IMR-90 (cell line): ENCODE measurements around the gene ISG20L2. TPM values are rescaled to one million over a fixed set of nuclear protein-coding genes. Genes with fewer than 3 reads are reported as not detected.

Experiments used
- ATAC-seq: fragments of 200-7000 bp; cut with Tn5 transposase; 2 replicates; pipeline ENCODE4 v1.9.1; 2020; ENCODE audit warnings: low read depth, mild to moderate bottlenecking, moderate library complexity
- BruUV-seq: library from RNA; stranded (reverse); fragments of 400-500 nt; replicated peaks from 2 replicates; lab custom pipeline; 2021; lab: Mats Ljungman, UMichigan
- CTCF ChIA-PET: fragments of 300-600 bp; formaldehyde crosslinking; extraction: SDS; loops from one replicate; lab custom pipeline; 2021; ENCODE audit warnings: antibody characterized with exemption; lab: Yijun Ruan, JAX
- POLR2A ChIA-PET: fragments of 300-600 bp; sonication (Branson Sonifier 250); formaldehyde crosslinking; loops from one replicate; lab custom pipeline; 2022; ENCODE audit warnings: antibody characterized with exemption; ENCODE audit not compliant: unreplicated experiment; lab: Charles Lee
- DNase-seq: peaks from one replicate; pipeline ENCODE4 v3.0.0; 2013
- H2AFZ ChIP-seq: replicated peaks from 2 replicates; pipeline ENCODE3; 2013; ENCODE audit warnings: low read length, mild to moderate bottlenecking; ENCODE audit not compliant: poor library complexity
- H2AK5ac ChIP-seq: 2 replicates; pipeline ENCODE4 v1.6.1; 2013; ENCODE audit warnings: low read depth, low read length, inconsistent platforms
- H2AK9ac ChIP-seq: replicated peaks from 2 replicates; pipeline ENCODE3; 2013; ENCODE audit warnings: mild to moderate bottlenecking, low read depth, low read length, moderate library complexity; ENCODE audit not compliant: poor library complexity
- H2BK120ac ChIP-seq: 2 replicates; pipeline ENCODE4 v1.6.1; 2013; ENCODE audit warnings: low read depth, low read length, inconsistent platforms
- H2BK15ac ChIP-seq: 3 replicates; pipeline ENCODE4 v1.6.1; 2013; ENCODE audit warnings: low read depth, low read length, inconsistent platforms
- H2BK20ac ChIP-seq: 2 replicates; pipeline ENCODE4 v1.6.1; 2013; ENCODE audit warnings: low read depth, mild to moderate bottlenecking, inconsistent platforms, low read length, moderate library complexity
- H2BK5ac ChIP-seq: 2 replicates; pipeline ENCODE4 v1.6.1; 2013; ENCODE audit warnings: mild to moderate bottlenecking, low read depth, low read length, inconsistent platforms; ENCODE audit not compliant: poor library complexity, severe bottlenecking
- H3K14ac ChIP-seq: replicated peaks from 2 replicates; pipeline ENCODE4 v1.6.1; 2013; ENCODE audit warnings: low read depth, low read length, inconsistent platforms
- H3K18ac ChIP-seq: 2 replicates; pipeline ENCODE4 v1.6.1; 2013; ENCODE audit warnings: low read depth, low read length, control low read depth
- H3K23ac ChIP-seq: 2 replicates; pipeline ENCODE4 v1.6.1; 2013; ENCODE audit warnings: low read depth, low read length, inconsistent platforms
- H3K27ac ChIP-seq: 2 replicates; pipeline ENCODE4 v1.5.1; 2013; ENCODE audit warnings: mild to moderate bottlenecking, control low read depth, low read length; ENCODE audit not compliant: insufficient read depth
- H3K27me3 ChIP-seq: 2 replicates; pipeline ENCODE4 v1.6.1; 2013; ENCODE audit warnings: low read length; ENCODE audit not compliant: control insufficient read depth, insufficient read depth
- H3K36me3 ChIP-seq: 2 replicates; pipeline ENCODE4 v1.6.1; 2013; ENCODE audit warnings: low read length, mixed read lengths; ENCODE audit not compliant: control insufficient read depth, insufficient read depth
- H3K4ac ChIP-seq: 2 replicates; pipeline ENCODE4 v1.6.1; 2013; ENCODE audit warnings: low read depth, low read length, inconsistent platforms
- H3K4me1 ChIP-seq: 2 replicates; pipeline ENCODE4 v1.6.1; 2013; ENCODE audit warnings: low read length, mixed read lengths; ENCODE audit not compliant: control insufficient read depth, insufficient read depth
- H3K4me2 ChIP-seq: 2 replicates; pipeline ENCODE4 v1.6.1; 2013; ENCODE audit warnings: low read depth, mild to moderate bottlenecking, control low read depth, low read length, moderate library complexity
- H3K4me3 ChIP-seq: 2 replicates; pipeline ENCODE4 v1.5.1; 2013; ENCODE audit warnings: low read depth, mild to moderate bottlenecking, control low read depth, low read length, moderate library complexity; ENCODE audit not compliant: insufficient read depth
- H3K56ac ChIP-seq: 2 replicates; pipeline ENCODE4 v1.6.1; 2013; ENCODE audit warnings: low read length, inconsistent platforms; ENCODE audit not compliant: insufficient read depth; ENCODE audit errors: extremely low read depth
- H3K79me1 ChIP-seq, 2 experiments: 2 replicates each; pipeline ENCODE4 v1.6.1; 2013; ENCODE audit warnings: low read length in 2 of 2, inconsistent platforms in 1 of 2, low read depth in 1 of 2
- H3K9ac ChIP-seq: 2 replicates; pipeline ENCODE4 v1.6.1; 2013; ENCODE audit warnings: low read depth, low read length, control low read depth
- H3K9me1 ChIP-seq: 2 replicates; pipeline ENCODE4 v1.6.1; 2013; ENCODE audit warnings: low read length, inconsistent platforms; ENCODE audit not compliant: insufficient read depth
- H3K9me3 ChIP-seq: 2 replicates; pipeline ENCODE4 v1.6.1; 2013; ENCODE audit warnings: low read length; ENCODE audit not compliant: control insufficient read depth, insufficient read depth
- H4K20me1 ChIP-seq: 2 replicates; pipeline ENCODE4 v1.6.1; 2013; ENCODE audit warnings: low read length, inconsistent platforms; ENCODE audit not compliant: insufficient read depth
- H4K5ac ChIP-seq: 2 replicates; pipeline ENCODE4 v1.6.1; 2013; ENCODE audit warnings: mild to moderate bottlenecking, low read depth, low read length, control low read depth
- H4K8ac ChIP-seq, 2 experiments: 2 replicates each; pipeline ENCODE4 v1.6.1; 2013; ENCODE audit warnings: low read depth in 2 of 2, low read length in 2 of 2, control low read depth in 1 of 2, inconsistent platforms in 1 of 2
- H4K91ac ChIP-seq: 2 replicates; pipeline ENCODE4 v1.6.1; 2013; ENCODE audit warnings: low read depth, low read length, inconsistent platforms; ENCODE audit not compliant: insufficient read depth
- BHLHE40 ChIP-seq: fragments of 150-350 bp; IDR thresholded peaks from 2 replicates; pipeline ENCODE4 v1.6.1; 2016; ENCODE audit warnings: mild to moderate bottlenecking, low read depth, low read length
- FOS ChIP-seq: fragments of 150-350 bp; IDR thresholded peaks from 2 replicates; pipeline ENCODE4 v1.6.1; 2016; ENCODE audit warnings: low read depth, low read length
- MAFK ChIP-seq: IDR thresholded peaks from 2 replicates; pipeline ENCODE4 v1.6.1; 2012; ENCODE audit warnings: low read depth, low read length, improper control_type of control experiment
- MAZ ChIP-seq: IDR thresholded peaks from 2 replicates; pipeline ENCODE4 v1.6.1; 2012; ENCODE audit warnings: low read depth, mild to moderate bottlenecking, low read length, improper control_type of control experiment, moderate library complexity, borderline replicate concordance
- MXI1 ChIP-seq: IDR thresholded peaks from 2 replicates; pipeline ENCODE4 v1.6.1; 2012; ENCODE audit warnings: low read depth, mild to moderate bottlenecking, low read length, moderate library complexity, borderline replicate concordance
- RAD21 ChIP-seq: IDR thresholded peaks from 2 replicates; pipeline ENCODE4 v1.6.1; 2012; ENCODE audit warnings: low read length, improper control_type of control experiment
- RCOR1 ChIP-seq: IDR thresholded peaks from 2 replicates; pipeline ENCODE4 v1.6.1; 2012; ENCODE audit warnings: mild to moderate bottlenecking, low read length, improper control_type of control experiment; ENCODE audit not compliant: insufficient replicate concordance
- RFX5 ChIP-seq: IDR thresholded peaks from 2 replicates; pipeline ENCODE4 v1.8.0; 2012; ENCODE audit warnings: low read depth, mild to moderate bottlenecking, low read length, moderate library complexity
- SMC3 ChIP-seq: fragments of 150-350 bp; IDR thresholded peaks from 2 replicates; pipeline ENCODE4 v1.6.1; 2016; ENCODE audit warnings: low read depth, mild to moderate bottlenecking, antibody characterized with exemption, low read length, moderate library complexity
- WGBS, 2 experiments: methylation state at CpG; one replicate each; pipeline versions ENCODE4 v1.1.5 to v1.1.7; 2013; ENCODE audit warnings: missing lambda C conversion rate in 2 of 2; ENCODE audit not compliant: insufficient read length in 1 of 2; ENCODE audit errors: extremely low coverage in 2 of 2; 5-methylcytosine and 5-hydroxymethylcytosine counted together
- dilution Hi-C: fragments of 300-500 bp; cut with HindIII; formaldehyde crosslinking; loops from one replicate; pipeline ENCODE4 v1.14.3; 2018; ENCODE audit warnings: low sequenced_read_pairs; ENCODE audit not compliant: unreplicated experiment
- in situ Hi-C: fragments of 300-500 bp; cut with MboI; formaldehyde crosslinking; loops from 3 replicates; pipeline ENCODE4 v1.14.3; 2019; ENCODE audit warnings: low sequenced_read_pairs, inconsistent platforms, mixed read lengths
- intact Hi-C: fragments of 100-400 bp; cut with micrococcal nuclease; formaldehyde crosslinking; loops from 2 replicates; pipeline ENCODE4 v1.10.0; 2022
- polyA plus RNA-seq, 3 experiments: library from polyadenylated mRNA; depleted of rRNA; stranded (reverse); fragments of >200 nt; gene quantifications; 2 replicates each; pipeline ENCODE4 v1.2.3, GENCODE V29; 2012; ENCODE audit warnings: low replicate concordance in 1 of 3
- total RNA-seq: library from RNA; depleted of rRNA; stranded (reverse); fragments of >200 nt; gene quantifications from 2 replicates; pipeline ENCODE4 v1.2.3, GENCODE V29; 2012
- TF ChIP-seq, protein P1 (sequence below): conservative IDR thresholded peaks from 2 replicates; pipeline ENCODE4 v1.5.1; 2012; ENCODE audit warnings: mild to moderate bottlenecking, low read depth, low read length, improper control_type of control experiment
- TF ChIP-seq, protein P2 (sequence below): fragments of 150-350 bp; IDR thresholded peaks from 2 replicates; pipeline ENCODE4 v1.6.1; 2017; ENCODE audit warnings: mild to moderate bottlenecking, antibody characterized with exemption, low read length, low read depth
- TF ChIP-seq, protein P3 (sequence below): fragments of 150-350 bp; IDR thresholded peaks from 2 replicates; pipeline ENCODE4 v1.6.1; 2016; ENCODE audit warnings: low read depth, mild to moderate bottlenecking, low read length, moderate library complexity, borderline replicate concordance

ISG20L2 gene
- total and polyA plus RNA-seq, 2 of the 4 experiments (the other 2 are of a cell fraction): 17.0 to 27.3 TPM

DNA sequence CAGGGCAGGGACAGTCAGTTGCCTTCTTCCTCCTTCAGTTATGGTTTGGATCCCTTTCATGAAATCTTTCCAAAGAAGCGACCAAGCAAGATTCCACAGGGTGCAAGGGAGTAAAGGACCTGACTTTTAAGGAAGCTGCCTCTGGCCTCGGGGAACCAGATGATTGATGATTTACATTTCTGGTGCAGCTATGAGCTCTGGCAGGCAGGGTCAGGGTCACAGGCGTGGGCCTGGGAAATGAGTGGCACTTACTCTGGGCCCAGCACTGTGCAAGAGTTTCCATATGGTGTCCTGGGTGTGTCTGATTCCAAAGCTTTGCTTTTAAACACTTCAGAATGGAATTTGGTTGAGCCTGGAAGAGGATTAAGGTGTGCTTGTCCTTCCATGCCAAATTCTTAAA is 15.9 kb downstream of the ISG20L2 start:
- no peak for ATAC-seq
- Histone ChIP-seq H4K5ac (no peak overlapping the region), H3K56ac (no peak overlapping the region), H3K4me1 (peaks cover 22% of the 10 kb centered on the region), H2BK15ac (no peak overlapping the region), H2AK9ac (peak overlapping the region; percentile 85), H3K23ac (no peak overlapping the region), H3K79me1 (0 out of 4 replicates have a peak, but pooled peaks cover 0 to 4% of the 10 kb centered on the region in 2 experiments), H4K20me1 (no peaks in the 10 kb centered on the region), H3K9me3 (no peaks in the 10 kb centered on the region), H3K4me2 (no peak overlapping the region), H3K18ac (no peak overlapping the region), H3K9ac (no peak overlapping the region), H2AK5ac (peak overlapping the region; percentile 29; the same call in 1 of the 2 replicates), H2BK20ac (0 out of 2 replicates have a peak overlapping the region, but pooled peaks have one; percentile 41), H2BK120ac (0 out of 2 replicates have a peak overlapping the region, but pooled peaks have one; percentile 22), H3K9me1 (peaks cover 3% of the 10 kb centered on the region; the same call in 1 of the 2 replicates), H3K27ac (no peak overlapping the region), H3K14ac (no peak overlapping the region), H2AFZ (no peak overlapping the region), H3K4ac (peak overlapping the region; percentile 30), H4K8ac (no peak overlapping the region), H4K91ac (no peak overlapping the region; the same call in 1 of the 2 replicates), H3K36me3 (no peaks in the 10 kb centered on the region; the same call in 1 of the 2 replicates), H3K27me3 (no peaks in the 10 kb centered on the region), H2BK5ac (no peak overlapping the region), H3K4me3 (no peak overlapping the region)
- ChIA-PET CTCF (interaction anchor here (0.5 to 4.4 kb wide), 3 partner anchors 11 to 23 kb away, joined by 3 to 24 read pairs (median 18); no protein-coding TSS in a partner anchor), POLR2A (no interaction called here)
- 30% methylated on average over 1 of the region's 3 CpGs; no CpG with 5 or more reads in 1 of the 2 experiments for WGBS, 2 experiments
- in situ Hi-C loops: no loop called here
- dilution Hi-C loops: no loop called here
- TF ChIP-seq, protein P1, sequence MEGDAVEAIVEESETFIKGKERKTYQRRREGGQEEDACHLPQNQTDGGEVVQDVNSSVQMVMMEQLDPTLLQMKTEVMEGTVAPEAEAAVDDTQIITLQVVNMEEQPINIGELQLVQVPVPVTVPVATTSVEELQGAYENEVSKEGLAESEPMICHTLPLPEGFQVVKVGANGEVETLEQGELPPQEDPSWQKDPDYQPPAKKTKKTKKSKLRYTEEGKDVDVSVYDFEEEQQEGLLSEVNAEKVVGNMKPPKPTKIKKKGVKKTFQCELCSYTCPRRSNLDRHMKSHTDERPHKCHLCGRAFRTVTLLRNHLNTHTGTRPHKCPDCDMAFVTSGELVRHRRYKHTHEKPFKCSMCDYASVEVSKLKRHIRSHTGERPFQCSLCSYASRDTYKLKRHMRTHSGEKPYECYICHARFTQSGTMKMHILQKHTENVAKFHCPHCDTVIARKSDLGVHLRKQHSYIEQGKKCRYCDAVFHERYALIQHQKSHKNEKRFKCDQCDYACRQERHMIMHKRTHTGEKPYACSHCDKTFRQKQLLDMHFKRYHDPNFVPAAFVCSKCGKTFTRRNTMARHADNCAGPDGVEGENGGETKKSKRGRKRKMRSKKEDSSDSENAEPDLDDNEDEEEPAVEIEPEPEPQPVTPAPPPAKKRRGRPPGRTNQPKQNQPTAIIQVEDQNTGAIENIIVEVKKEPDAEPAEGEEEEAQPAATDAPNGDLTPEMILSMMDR: no peak
- TF ChIP-seq, protein P2, sequence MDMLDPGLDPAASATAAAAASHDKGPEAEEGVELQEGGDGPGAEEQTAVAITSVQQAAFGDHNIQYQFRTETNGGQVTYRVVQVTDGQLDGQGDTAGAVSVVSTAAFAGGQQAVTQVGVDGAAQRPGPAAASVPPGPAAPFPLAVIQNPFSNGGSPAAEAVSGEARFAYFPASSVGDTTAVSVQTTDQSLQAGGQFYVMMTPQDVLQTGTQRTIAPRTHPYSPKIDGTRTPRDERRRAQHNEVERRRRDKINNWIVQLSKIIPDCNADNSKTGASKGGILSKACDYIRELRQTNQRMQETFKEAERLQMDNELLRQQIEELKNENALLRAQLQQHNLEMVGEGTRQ: no peak
- TF ChIP-seq MAZ (no peak), SMC3 (no peak), FOS (no peak), MXI1 (no peak), RCOR1 (no peak), MAFK (no peak), RAD21 (no peak), RFX5 (no peak), BHLHE40 (no peak)
- TF ChIP-seq, protein P3, sequence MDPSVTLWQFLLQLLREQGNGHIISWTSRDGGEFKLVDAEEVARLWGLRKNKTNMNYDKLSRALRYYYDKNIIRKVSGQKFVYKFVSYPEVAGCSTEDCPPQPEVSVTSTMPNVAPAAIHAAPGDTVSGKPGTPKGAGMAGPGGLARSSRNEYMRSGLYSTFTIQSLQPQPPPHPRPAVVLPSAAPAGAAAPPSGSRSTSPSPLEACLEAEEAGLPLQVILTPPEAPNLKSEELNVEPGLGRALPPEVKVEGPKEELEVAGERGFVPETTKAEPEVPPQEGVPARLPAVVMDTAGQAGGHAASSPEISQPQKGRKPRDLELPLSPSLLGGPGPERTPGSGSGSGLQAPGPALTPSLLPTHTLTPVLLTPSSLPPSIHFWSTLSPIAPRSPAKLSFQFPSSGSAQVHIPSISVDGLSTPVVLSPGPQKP: no peak
- DNase-seq: no peak
- no TSS peak for BruUV-seq
- intact Hi-C loops: no loop called here
